Smooth muscle cell (in vitro differentiated cells): ENCODE data around the gene TPSG1. TPM values are rescaled to one million over a fixed set of nuclear protein-coding genes. Genes with fewer than 3 reads are reported as not detected.

Source experiments
- DNase-seq: peaks from one replicate; lab custom pipeline; 2025; ENCODE audit not compliant: unreplicated experiment; lab: John Stamatoyannopoulos, UW
- H2AFZ ChIP-seq: fragments of 200-600 bp; sonication (generic); 2 replicates; pipeline ENCODE4 v1.6.0; 2016; ENCODE audit warnings: antibody characterized with exemption, low read depth, mild to moderate bottlenecking
- H3F3A ChIP-seq: fragments of 200-600 bp; sonication (generic); 2 replicates; pipeline ENCODE4 v1.6.0; 2017; ENCODE audit warnings: antibody characterized with exemption, low read depth
- H3K27ac ChIP-seq: fragments of 200-600 bp; sonication (generic); 2 replicates; pipeline ENCODE4 v1.5.1; 2016; ENCODE audit warnings: low read depth, mild to moderate bottlenecking
- H3K27me3 ChIP-seq: fragments of 200-600 bp; sonication (generic); 2 replicates; pipeline ENCODE4 v1.6.1; 2016; ENCODE audit warnings: low read depth, mild to moderate bottlenecking
- H3K36me3 ChIP-seq: fragments of 200-600 bp; sonication (generic); 2 replicates; pipeline ENCODE4 v1.5.1; 2016; ENCODE audit warnings: low read depth
- H3K4me1 ChIP-seq: fragments of 200-600 bp; sonication (generic); 2 replicates; pipeline ENCODE4 v1.5.1; 2016; ENCODE audit warnings: low read depth
- H3K4me2 ChIP-seq: fragments of 200-600 bp; sonication (generic); 2 replicates; pipeline ENCODE4 v1.6.0; 2016; ENCODE audit warnings: mild to moderate bottlenecking
- H3K4me3 ChIP-seq: fragments of 200-600 bp; sonication (generic); 2 replicates; pipeline ENCODE4 v1.5.1; 2016; ENCODE audit warnings: mild to moderate bottlenecking
- H3K79me2 ChIP-seq: fragments of 200-600 bp; sonication (generic); 2 replicates; pipeline ENCODE4 v1.6.0; 2016; ENCODE audit warnings: low read depth, mild to moderate bottlenecking
- H3K9ac ChIP-seq: fragments of 200-600 bp; sonication (generic); 2 replicates; pipeline ENCODE4 v1.6.0; 2016; ENCODE audit warnings: low read depth
- H3K9me3 ChIP-seq: fragments of 200-600 bp; sonication (generic); replicated peaks from 2 replicates; pipeline ENCODE4 v1.5.1; 2016; ENCODE audit warnings: low read depth
- H4K20me1 ChIP-seq: fragments of 200-600 bp; sonication (generic); 2 replicates; pipeline ENCODE4 v1.6.0; 2016; ENCODE audit warnings: low read depth
- WGBS: methylation state at CpG from one replicate; pipeline ENCODE4 v1.1.7; 2016; ENCODE audit warnings: low lambda C conversion rate; 5-methylcytosine and 5-hydroxymethylcytosine counted together
- polyA plus RNA-seq: library from polyadenylated mRNA; unstranded; fragments of >200 nt; fragmentation: Nextera tagmentation; extraction: Ambion mirVana; gene quantifications from 2 replicates; pipeline ENCODE4 v1.2.1, GENCODE V29; 2016
- total RNA-seq: library from RNA; depleted of rRNA; stranded (reverse); fragments of >200 nt; gene quantifications from 2 replicates; pipeline ENCODE4 v1.2.3, GENCODE V29; 2014
- TF ChIP-seq, protein P1 (sequence below): fragments of 200-600 bp; sonication (generic); IDR thresholded peaks from 2 replicates; pipeline ENCODE4 v1.5.1; 2017; ENCODE audit warnings: borderline replicate concordance, mild to moderate bottlenecking, antibody characterized with exemption; ENCODE audit not compliant: insufficient read depth, poor library complexity, severe bottlenecking

The TPSG1 gene
- total and polyA plus RNA-seq, 2 experiments from 2014 or later: not detected

DNA sequence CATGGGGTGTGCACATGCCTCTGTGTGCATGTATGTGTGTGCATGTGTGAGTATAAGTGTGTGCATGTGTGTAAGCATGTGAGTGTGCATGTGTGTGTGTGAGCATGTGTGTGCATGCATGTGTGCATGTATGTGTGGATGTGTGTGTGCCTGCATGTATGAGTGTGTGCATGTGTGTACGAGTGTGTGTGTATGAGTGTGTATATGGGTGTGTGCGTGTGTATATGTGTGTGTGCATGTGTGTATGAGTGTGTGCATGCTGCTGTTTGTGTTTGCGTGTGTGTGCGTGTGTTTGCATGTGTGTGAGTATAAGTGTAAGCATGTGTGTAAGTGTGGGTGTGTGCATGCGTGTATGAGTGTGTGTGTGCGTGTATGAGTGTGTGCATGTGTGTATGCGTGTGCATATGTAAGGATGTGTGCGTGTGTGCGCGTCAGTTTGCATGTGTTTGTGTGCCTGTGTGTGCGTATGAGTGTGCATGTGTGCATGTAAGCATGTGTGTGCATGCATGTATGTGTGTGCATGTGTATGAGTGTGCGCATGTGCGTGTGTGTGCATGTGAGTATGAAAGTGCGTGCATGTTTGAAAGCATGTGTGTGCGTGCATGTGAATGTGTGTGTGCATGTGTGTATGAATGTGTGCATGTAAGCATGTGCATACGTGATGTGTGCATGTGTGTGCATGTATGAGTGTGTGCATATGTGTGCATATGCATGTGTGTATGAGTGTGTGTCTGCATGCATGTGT, 39.4 kb upstream of the TPSG1 start:
- Histone ChIP-seq H3K4me1 (no peaks in the 10 kb centered on the region), H3K79me2 (no peaks in the 10 kb centered on the region)
- 82% methylated on average over 16 of the region's 16 CpGs for WGBS

DNA sequence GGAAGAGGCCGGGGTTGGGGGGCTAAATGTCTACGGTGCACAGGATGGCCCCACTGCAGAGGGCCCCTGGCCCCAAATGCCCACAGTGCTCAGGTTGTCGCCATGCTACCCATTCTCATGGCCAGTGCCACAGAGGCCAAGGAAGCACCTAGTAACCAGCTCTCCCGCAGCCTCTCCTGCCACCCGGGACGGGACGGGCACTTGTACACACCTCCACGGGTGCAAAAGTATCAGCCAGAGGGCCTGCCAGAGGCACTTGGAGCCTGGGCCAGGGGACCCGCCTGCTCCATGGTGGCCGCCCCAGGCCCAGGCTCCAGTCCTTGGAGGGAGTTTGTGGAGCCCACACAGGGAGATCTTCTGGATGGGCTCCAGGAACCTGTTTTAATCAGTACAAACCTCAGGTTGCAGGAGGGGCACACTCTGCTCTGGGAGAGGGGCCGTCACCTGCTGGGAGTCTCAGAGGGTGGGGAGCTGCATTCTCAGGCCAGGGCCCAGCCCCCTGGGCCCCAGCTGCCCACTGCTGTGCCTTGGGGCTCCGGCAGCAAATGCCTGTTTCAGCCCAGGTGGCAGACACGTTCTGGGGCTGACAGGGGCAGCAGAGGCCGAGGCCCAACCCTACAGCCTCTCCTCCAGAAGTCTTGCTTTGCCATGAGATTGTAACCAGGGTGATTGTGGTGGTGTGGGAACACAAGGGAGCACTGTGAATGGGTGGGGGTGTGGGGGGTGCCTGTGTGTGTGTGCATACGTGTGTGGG, 38.7 kb upstream of the TPSG1 start:
- DNase-seq: no peak
- no peak overlapping the region for H3K9ac ChIP-seq
- H4K20me1 ChIP-seq: no peaks in the 10 kb centered on the region
- no peaks in the 10 kb centered on the region for H3K4me1 ChIP-seq
- no peaks in the 10 kb centered on the region for H3K79me2 ChIP-seq
- no peak overlapping the region for H3K4me2 ChIP-seq
- TF ChIP-seq, protein P1, sequence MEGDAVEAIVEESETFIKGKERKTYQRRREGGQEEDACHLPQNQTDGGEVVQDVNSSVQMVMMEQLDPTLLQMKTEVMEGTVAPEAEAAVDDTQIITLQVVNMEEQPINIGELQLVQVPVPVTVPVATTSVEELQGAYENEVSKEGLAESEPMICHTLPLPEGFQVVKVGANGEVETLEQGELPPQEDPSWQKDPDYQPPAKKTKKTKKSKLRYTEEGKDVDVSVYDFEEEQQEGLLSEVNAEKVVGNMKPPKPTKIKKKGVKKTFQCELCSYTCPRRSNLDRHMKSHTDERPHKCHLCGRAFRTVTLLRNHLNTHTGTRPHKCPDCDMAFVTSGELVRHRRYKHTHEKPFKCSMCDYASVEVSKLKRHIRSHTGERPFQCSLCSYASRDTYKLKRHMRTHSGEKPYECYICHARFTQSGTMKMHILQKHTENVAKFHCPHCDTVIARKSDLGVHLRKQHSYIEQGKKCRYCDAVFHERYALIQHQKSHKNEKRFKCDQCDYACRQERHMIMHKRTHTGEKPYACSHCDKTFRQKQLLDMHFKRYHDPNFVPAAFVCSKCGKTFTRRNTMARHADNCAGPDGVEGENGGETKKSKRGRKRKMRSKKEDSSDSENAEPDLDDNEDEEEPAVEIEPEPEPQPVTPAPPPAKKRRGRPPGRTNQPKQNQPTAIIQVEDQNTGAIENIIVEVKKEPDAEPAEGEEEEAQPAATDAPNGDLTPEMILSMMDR: no peak
- H3K4me3 ChIP-seq: no peak overlapping the region
- peaks cover 11% of the 10 kb centered on the region for H3K27me3 ChIP-seq
- no peaks in the 10 kb centered on the region for H3K36me3 ChIP-seq
- H3K9me3 ChIP-seq: no peaks in the 10 kb centered on the region
- no peaks in the 10 kb centered on the region for H3F3A ChIP-seq
- H3K27ac ChIP-seq: no peak overlapping the region
- no peak overlapping the region for H2AFZ ChIP-seq
- 89% methylated on average over 15 of the region's 15 CpGs for WGBS

More for the DNA sequence above, 39.4 kb upstream of the TPSG1 start:
- Histone ChIP-seq H3K9ac (no peak overlapping the region), H4K20me1 (no peaks in the 10 kb centered on the region), H3K36me3 (no peaks in the 10 kb centered on the region), H3K9me3 (no peaks in the 10 kb centered on the region), H3K4me3 (no peak overlapping the region), H3F3A (no peaks in the 10 kb centered on the region), H3K27me3 (peaks cover 6% of the 10 kb centered on the region), H2AFZ (no peak overlapping the region), H3K27ac (no peak overlapping the region), H3K4me2 (no peak overlapping the region)
- TF ChIP-seq, protein P1: no peak
- DNase-seq: no peak

DNA sequence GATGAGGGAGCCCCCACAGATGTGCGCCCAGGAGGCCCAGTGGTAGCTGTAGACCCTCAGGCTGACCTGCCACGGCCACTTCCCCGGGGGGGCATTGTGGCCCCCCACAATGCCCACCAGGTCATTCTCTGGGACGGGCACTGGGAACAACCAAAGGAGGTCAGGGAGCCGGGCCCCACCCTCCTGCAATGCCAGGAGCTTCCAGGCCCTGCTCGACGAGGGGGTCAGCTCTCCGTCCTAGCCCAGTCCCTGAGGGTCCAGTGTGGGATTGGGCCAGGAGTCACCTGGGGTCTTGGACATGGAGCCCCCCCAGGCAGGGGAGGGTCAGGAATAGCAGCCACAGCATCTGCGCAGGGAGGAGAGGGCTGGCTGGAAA, 37.8 kb upstream of the TPSG1 start:
- no peak overlapping the region for H2AFZ ChIP-seq
- no peak for DNase-seq
- H3K9ac ChIP-seq: no peak overlapping the region
- no peaks in the 10 kb centered on the region for H3K4me1 ChIP-seq
- TF ChIP-seq, protein P1: no peak
- 91% methylated on average over 9 of the region's 9 CpGs for WGBS
- H4K20me1 ChIP-seq: no peaks in the 10 kb centered on the region
- H3F3A ChIP-seq: no peaks in the 10 kb centered on the region
- no peaks in the 10 kb centered on the region for H3K9me3 ChIP-seq
- H3K27me3 ChIP-seq: peaks cover 11% of the 10 kb centered on the region
- no peaks in the 10 kb centered on the region for H3K79me2 ChIP-seq
- no peaks in the 10 kb centered on the region for H3K36me3 ChIP-seq
- H3K27ac ChIP-seq: no peak overlapping the region
- H3K4me2 ChIP-seq: no peak overlapping the region
- H3K4me3 ChIP-seq: no peak overlapping the region
